ENCODE results near the gene SLC37A4.

SLC37A4 gene

DNA sequence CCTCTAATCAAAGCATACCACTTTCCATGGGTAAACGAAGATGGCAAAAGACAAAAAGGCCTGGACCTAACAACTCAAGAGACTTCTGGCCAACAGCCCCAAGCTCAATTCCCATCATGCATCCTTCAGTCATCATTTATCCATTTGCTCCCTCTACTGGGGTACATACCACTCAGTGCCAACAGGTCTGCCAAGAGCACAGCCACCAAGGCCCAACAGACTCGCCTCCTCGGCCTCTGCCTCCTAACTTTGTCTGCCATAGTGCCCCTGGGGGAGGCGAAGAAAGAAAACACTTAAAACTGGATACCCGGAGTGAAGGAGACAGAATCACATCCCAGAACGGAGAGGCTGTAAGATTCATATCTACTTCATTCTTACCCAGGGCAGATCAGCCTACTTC lies 25.2 kb upstream of the SLC37A4 start:
- Histone ChIP-seq H3K4me1 (ENCODE audit: insufficient read depth, low read length) (peaks cover 14% of the 10 kb centered on the region), H3K36me3 (ENCODE audit: insufficient read depth, low read length) (peaks cover 42% of the 10 kb centered on the region), H3K4me3 (ENCODE audit: low read depth in 1 of 2, low read length in 2 of 2) (peak overlapping the region; percentile 79 to 91), H3K9ac (ENCODE audit: low read length) (peak overlapping the region; percentile 78), H3K27me3 (ENCODE audit: control insufficient read depth in 1 of 2, insufficient read depth in 2 of 2, low read length in 2 of 2) (no peaks in the 10 kb centered on the region), H3K9me3 (ENCODE audit: low read length) (no peaks in the 10 kb centered on the region), H3K27ac (ENCODE audit: low read depth, low read length) (peak overlapping the region; percentile 85)

DNA sequence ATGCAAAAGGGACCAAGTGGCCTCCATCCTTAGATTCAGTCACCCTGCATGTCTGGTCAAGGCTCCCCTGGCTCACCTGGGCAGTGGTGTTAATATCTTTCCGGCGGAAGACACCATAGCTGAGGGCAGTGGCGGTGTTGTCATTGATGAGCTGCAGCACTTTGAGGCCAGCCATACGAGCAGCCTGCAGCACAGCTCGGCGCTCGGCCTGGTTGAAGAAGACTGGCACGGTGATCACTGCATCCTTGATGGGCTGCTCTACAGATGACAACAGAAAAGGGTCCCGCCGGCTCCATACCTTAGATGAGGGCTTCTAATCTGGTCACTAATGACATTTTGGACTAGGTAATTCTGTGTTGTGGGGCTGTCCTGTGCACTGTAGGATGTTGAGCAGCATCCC lies 23.7 kb upstream of the SLC37A4 start:
- no peak overlapping the region for H3K4me3 ChIP-seq (ENCODE audit: low read depth in 1 of 2, low read length in 2 of 2)

DNA sequence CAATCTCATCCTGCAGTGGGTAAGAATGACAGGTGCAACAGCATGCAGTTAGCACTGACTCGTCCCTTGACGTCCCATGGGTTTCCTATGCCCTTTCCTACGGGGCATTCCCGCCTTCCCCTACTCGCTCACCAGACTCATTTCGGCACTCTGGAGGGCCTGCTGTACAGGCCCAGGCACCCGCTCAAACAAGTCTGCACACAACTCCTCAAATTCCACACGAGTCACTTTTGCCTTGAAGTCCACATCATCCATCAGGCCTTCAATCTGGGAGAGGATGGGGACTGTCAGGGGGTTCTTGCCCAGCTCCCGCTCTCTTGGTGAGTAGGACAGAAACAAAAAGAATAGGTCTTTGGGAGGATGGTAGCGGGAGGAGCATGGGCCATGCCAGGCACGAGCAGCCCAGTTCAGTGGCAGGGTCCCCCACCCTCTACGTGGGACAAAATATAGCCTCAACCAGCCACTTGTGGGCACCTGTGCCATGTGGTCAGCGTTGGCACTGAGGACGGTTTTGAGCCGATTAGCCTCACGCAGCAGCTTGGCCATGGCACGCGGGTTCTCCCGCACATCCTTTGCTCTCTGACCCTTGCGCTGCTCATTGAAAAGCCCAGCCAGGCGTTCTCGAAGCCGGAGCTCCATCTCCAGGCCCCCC lies 21.6 kb upstream of the SLC37A4 start:
- Histone ChIP-seq H3K27ac (ENCODE audit: low read depth, low read length) (no peak overlapping the region), H3K4me3 (ENCODE audit: low read depth in 1 of 2, low read length in 2 of 2) (no peak overlapping the region), H3K27me3 (ENCODE audit: control insufficient read depth in 1 of 2, insufficient read depth in 2 of 2, low read length in 2 of 2) (no peaks in the 10 kb centered on the region), H3K36me3 (ENCODE audit: insufficient read depth, low read length) (peaks cover 72% of the 10 kb centered on the region), H3K9ac (ENCODE audit: low read length) (no peak overlapping the region), H3K4me1 (ENCODE audit: insufficient read depth, low read length) (peaks cover 14% of the 10 kb centered on the region), H3K9me3 (ENCODE audit: low read length) (no peaks in the 10 kb centered on the region)

More for the DNA sequence above, 23.7 kb upstream of the SLC37A4 start:
- H3K36me3 ChIP-seq (ENCODE audit: insufficient read depth, low read length): peaks cover 51% of the 10 kb centered on the region
- no peak overlapping the region for H3K9ac ChIP-seq (ENCODE audit: low read length)
- no peaks in the 10 kb centered on the region for H3K9me3 ChIP-seq (ENCODE audit: low read length)
- no peak overlapping the region for H3K27ac ChIP-seq (ENCODE audit: low read depth, low read length)
- H3K27me3 ChIP-seq (ENCODE audit: control insufficient read depth in 1 of 2, insufficient read depth in 2 of 2, low read length in 2 of 2): no peaks in the 10 kb centered on the region
- peaks cover 14% of the 10 kb centered on the region for H3K4me1 ChIP-seq (ENCODE audit: insufficient read depth, low read length)

- Histone ChIP-seq H3K9ac (ENCODE audit: low read length) (no peak overlapping the region), H3K27ac (ENCODE audit: low read depth, low read length) (no peak overlapping the region), H3K4me1 (ENCODE audit: insufficient read depth, low read length) (peaks cover 14% of the 10 kb centered on the region), H3K27me3 (ENCODE audit: control insufficient read depth in 1 of 2, insufficient read depth in 2 of 2, low read length in 2 of 2) (no peaks in the 10 kb centered on the region), H3K4me3 (ENCODE audit: low read depth in 1 of 2, low read length in 2 of 2) (no peak overlapping the region), H3K36me3 (ENCODE audit: insufficient read depth, low read length) (peaks cover 79% of the 10 kb centered on the region), H3K9me3 (ENCODE audit: low read length) (no peaks in the 10 kb centered on the region)
Observed at GRCh38 chr11:119051440-119052162, 20.9 kb upstream of the SLC37A4 start.

DNA sequence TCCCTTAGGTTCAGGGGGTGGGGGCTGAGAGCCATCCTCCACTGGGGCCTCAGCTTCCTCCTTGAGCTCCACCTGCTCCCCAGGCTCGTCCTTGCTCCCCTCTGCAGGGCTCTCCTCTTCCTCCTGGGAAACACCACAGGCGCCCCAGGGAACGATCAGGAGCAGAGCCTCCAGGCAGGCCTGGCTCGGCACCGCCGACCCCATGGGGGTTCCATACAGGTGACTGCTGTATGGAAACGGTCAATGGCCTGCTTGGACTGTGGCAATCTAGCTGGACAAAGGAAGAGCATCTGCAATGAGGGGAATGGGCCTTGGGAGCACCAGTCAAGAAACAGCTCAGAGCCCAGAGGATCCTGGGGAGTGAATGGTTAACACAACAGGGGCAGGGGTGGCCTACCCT lies 18.4 kb upstream of the SLC37A4 start:
- Histone ChIP-seq H3K9me3 (ENCODE audit: low read length) (no peaks in the 10 kb centered on the region), H3K36me3 (ENCODE audit: insufficient read depth, low read length) (peaks cover 73% of the 10 kb centered on the region), H3K4me3 (ENCODE audit: low read depth in 1 of 2, low read length in 2 of 2) (no peak overlapping the region), H3K27ac (ENCODE audit: low read depth, low read length) (no peak overlapping the region), H3K9ac (ENCODE audit: low read length) (no peak overlapping the region), H3K4me1 (ENCODE audit: insufficient read depth, low read length) (no peaks in the 10 kb centered on the region), H3K27me3 (ENCODE audit: control insufficient read depth in 1 of 2, insufficient read depth in 2 of 2, low read length in 2 of 2) (no peaks in the 10 kb centered on the region)

DNA sequence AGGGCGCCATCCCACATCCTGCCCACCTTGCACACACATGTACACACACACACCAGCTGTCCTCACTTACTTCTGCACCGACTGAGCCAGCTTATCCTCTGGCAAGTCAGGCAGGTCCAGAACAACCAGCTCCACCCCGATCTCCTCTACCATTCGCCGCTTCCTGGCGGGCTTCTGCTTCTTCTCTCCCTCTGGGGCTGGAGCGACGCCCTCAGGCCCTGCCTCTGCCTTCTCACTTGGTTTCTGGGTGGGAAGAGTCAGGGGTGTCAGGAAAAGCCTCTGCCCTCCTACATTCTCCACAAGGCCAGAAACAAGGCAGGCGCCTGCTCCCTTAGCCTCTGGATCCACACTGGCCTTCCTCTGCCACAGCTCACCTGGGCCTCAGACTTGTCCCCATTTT lies 18.0 kb upstream of the SLC37A4 start:
- Histone ChIP-seq H3K27me3 (ENCODE audit: control insufficient read depth in 1 of 2, insufficient read depth in 2 of 2, low read length in 2 of 2) (no peaks in the 10 kb centered on the region), H3K9me3 (ENCODE audit: low read length) (no peaks in the 10 kb centered on the region), H3K27ac (ENCODE audit: low read depth, low read length) (no peak overlapping the region), H3K36me3 (ENCODE audit: insufficient read depth, low read length) (peaks cover 69% of the 10 kb centered on the region), H3K4me1 (ENCODE audit: insufficient read depth, low read length) (no peaks in the 10 kb centered on the region), H3K9ac (ENCODE audit: low read length) (no peak overlapping the region), H3K4me3 (ENCODE audit: low read depth in 1 of 2, low read length in 2 of 2) (no peak overlapping the region)

DNA sequence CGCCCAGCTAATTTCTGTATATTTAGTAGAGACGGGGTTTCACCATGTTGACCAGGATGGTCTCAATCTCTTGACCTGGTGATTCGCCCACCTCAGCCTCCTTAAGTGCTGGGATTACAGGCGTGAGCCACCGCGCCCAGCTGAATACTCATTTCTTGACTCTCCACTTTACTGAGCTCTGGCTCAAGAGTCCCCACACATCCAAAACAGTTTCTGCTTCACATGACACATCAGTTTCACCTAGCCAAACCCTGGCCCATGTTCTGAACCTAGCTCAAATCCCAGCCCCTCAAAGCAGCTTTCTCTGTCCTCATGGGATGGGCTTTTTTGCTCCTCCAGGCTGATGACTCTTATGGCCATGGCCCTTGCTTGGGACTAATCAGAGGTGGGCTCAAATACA lies 16.5 kb upstream of the SLC37A4 start:
- H3K36me3 ChIP-seq (ENCODE audit: insufficient read depth, low read length): peaks cover 54% of the 10 kb centered on the region
- no peak overlapping the region for H3K4me3 ChIP-seq (ENCODE audit: low read depth in 1 of 2, low read length in 2 of 2)
- no peak overlapping the region for H3K27ac ChIP-seq (ENCODE audit: low read depth, low read length)
- H3K9ac ChIP-seq (ENCODE audit: low read length): no peak overlapping the region
- no peaks in the 10 kb centered on the region for H3K27me3 ChIP-seq (ENCODE audit: control insufficient read depth in 1 of 2, insufficient read depth in 2 of 2, low read length in 2 of 2)
- H3K4me1 ChIP-seq (ENCODE audit: insufficient read depth, low read length): no peaks in the 10 kb centered on the region
- no peaks in the 10 kb centered on the region for H3K9me3 ChIP-seq (ENCODE audit: low read length)

GRCh38 chr11:119046489-119046888 lies 15.8 kb upstream of the SLC37A4 start:
- Histone ChIP-seq H3K27me3 (ENCODE audit: control insufficient read depth in 1 of 2, insufficient read depth in 2 of 2, low read length in 2 of 2) (no peaks in the 10 kb centered on the region), H3K9ac (ENCODE audit: low read length) (no peak overlapping the region), H3K9me3 (ENCODE audit: low read length) (no peaks in the 10 kb centered on the region), H3K4me1 (ENCODE audit: insufficient read depth, low read length) (no peaks in the 10 kb centered on the region), H3K4me3 (ENCODE audit: low read depth in 1 of 2, low read length in 2 of 2) (no peak overlapping the region), H3K36me3 (ENCODE audit: insufficient read depth, low read length) (peaks cover 47% of the 10 kb centered on the region), H3K27ac (ENCODE audit: low read depth, low read length) (no peak overlapping the region)

GRCh38 chr11:119044708-119045107 lies 14.0 kb upstream of the SLC37A4 start:
- H3K9ac ChIP-seq (ENCODE audit: low read length): no peak overlapping the region
- H3K9me3 ChIP-seq (ENCODE audit: low read length): no peaks in the 10 kb centered on the region
- peaks cover 36% of the 10 kb centered on the region for H3K36me3 ChIP-seq (ENCODE audit: insufficient read depth, low read length)
- H3K27me3 ChIP-seq (ENCODE audit: control insufficient read depth in 1 of 2, insufficient read depth in 2 of 2, low read length in 2 of 2): no peaks in the 10 kb centered on the region
- H3K4me3 ChIP-seq (ENCODE audit: low read depth in 1 of 2, low read length in 2 of 2): no peak overlapping the region
- H3K27ac ChIP-seq (ENCODE audit: low read depth, low read length): no peak overlapping the region
- no peaks in the 10 kb centered on the region for H3K4me1 ChIP-seq (ENCODE audit: insufficient read depth, low read length)

GRCh38 chr11:119042927-119043326 lies 12.2 kb upstream of the SLC37A4 start:
- no peak overlapping the region for H3K4me3 ChIP-seq (ENCODE audit: low read depth in 1 of 2, low read length in 2 of 2)
- H3K4me1 ChIP-seq (ENCODE audit: insufficient read depth, low read length): no peaks in the 10 kb centered on the region
- H3K36me3 ChIP-seq (ENCODE audit: insufficient read depth, low read length): peaks cover 18% of the 10 kb centered on the region
- no peaks in the 10 kb centered on the region for H3K9me3 ChIP-seq (ENCODE audit: low read length)
- H3K9ac ChIP-seq (ENCODE audit: low read length): no peak overlapping the region
- H3K27ac ChIP-seq (ENCODE audit: low read depth, low read length): no peak overlapping the region
- H3K27me3 ChIP-seq (ENCODE audit: control insufficient read depth in 1 of 2, insufficient read depth in 2 of 2, low read length in 2 of 2): no peaks in the 10 kb centered on the region

DNA sequence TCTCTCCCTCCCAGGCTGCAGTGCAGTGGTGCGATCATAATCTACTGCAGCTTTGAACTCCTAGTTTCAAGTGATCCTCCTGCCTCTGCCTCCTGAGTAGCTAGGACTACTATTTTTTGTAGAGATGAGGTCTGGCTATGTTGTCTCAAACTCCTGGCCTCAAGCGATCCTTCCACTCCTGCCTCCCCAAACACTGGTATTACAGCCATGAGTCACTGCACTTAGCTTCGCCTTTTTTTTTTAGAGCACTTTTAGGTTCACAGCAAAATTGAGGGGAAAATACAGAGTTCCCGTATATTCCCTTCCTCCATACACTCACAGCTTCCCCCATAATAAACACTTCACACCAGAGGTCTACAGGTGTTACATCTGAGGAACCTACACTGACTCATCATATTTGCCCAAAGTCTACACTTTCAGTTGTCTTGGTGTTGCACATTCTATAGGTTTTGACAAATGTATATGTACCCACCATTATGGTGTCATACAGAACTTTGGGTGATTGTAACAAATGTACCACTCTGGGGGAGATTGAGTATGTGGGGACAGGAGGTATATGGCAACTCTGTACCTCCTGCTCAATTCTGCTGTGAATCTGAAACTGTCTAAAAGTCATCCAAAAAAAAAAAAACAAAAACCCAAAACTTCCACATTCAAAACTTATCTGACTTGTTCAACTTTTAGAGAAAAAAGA lies 11.3 kb upstream of the SLC37A4 start:
- Histone ChIP-seq H3K9me3 (ENCODE audit: low read length) (no peaks in the 10 kb centered on the region), H3K4me1 (ENCODE audit: insufficient read depth, low read length) (no peaks in the 10 kb centered on the region), H3K27me3 (ENCODE audit: control insufficient read depth in 1 of 2, insufficient read depth in 2 of 2, low read length in 2 of 2) (no peaks in the 10 kb centered on the region), H3K9ac (ENCODE audit: low read length) (no peak overlapping the region), H3K27ac (ENCODE audit: low read depth, low read length) (no peak overlapping the region), H3K4me3 (ENCODE audit: low read depth in 1 of 2, low read length in 2 of 2) (no peak overlapping the region), H3K36me3 (ENCODE audit: insufficient read depth, low read length) (peaks cover 9% of the 10 kb centered on the region)
